PC-3 (cell line): ENCODE measurements around the gene TMOD2.

Experiments
- EZH2 ChIP-seq: fragments of 300-600 bp; sonication (generic); IDR thresholded peaks from one replicate; pipeline ENCODE4 v1.6.1; 2017; ENCODE audit warnings: antibody characterized with exemption, mild to moderate bottlenecking, low read length; ENCODE audit not compliant: unreplicated experiment
- EZH2phosphoT487 ChIP-seq: fragments of 300-600 bp; sonication (generic); IDR thresholded peaks from 2 replicates; pipeline ENCODE4 v1.6.1; 2018; ENCODE audit warnings: mild to moderate bottlenecking, antibody characterized with exemption, low read length, borderline replicate concordance

DNA sequence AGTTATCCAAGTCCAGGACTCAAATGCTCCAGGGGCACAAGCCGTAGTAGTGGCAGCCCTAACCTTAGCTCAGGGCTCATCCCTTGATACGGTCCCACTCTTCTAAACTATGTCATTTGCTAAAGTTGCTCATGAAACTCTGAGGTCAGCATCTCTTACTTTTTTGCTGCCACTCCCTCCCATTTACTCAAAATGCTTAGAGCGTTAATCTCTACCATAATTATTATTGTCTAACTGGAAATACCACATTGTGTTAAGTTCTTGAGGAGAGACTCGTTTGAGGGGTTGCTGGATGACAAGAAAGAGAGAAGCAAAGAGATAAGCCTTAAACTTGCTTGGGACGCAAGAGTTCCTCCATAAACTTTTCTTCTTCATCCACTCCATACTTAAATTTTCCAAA, 51.2 kb downstream of the TMOD2 start:
- TF ChIP-seq EZH2 = no peak
- TF ChIP-seq EZH2phosphoT487 = no peak
